Ishikawa (cell line): Measurements from ENCODE around the gene OSCP1.

ENCODE experiments used
- CEBPB ChIP-seq: IDR thresholded peaks from 2 replicates; pipeline ENCODE4 v1.6.1; 2012
- EP300 ChIP-seq: IDR thresholded peaks from 2 replicates; pipeline ENCODE4 v1.6.1; 2012; ENCODE audit warnings: borderline replicate concordance
- FOXM1 ChIP-seq: IDR thresholded peaks from 2 replicates; pipeline ENCODE4 v1.6.1; 2012; ENCODE audit warnings: low read depth, borderline replicate concordance
- MAX ChIP-seq: IDR thresholded peaks from 2 replicates; pipeline ENCODE4 v1.6.1; 2012
- TCF12 ChIP-seq: IDR thresholded peaks from 2 replicates; pipeline ENCODE4 v1.6.1; 2012; ENCODE audit warnings: low read depth

- no peak for TF ChIP-seq MAX
- no peak for TF ChIP-seq TCF12
- no peak for TF ChIP-seq CEBPB
- no peak for TF ChIP-seq FOXM1
- no peak for TF ChIP-seq EP300
These were observed 29.3 kb upstream of the OSCP1 start for GRCh38 chr1:36479505-36480051.
